ENCODE measurements around the gene SERINC3. TPM values are rescaled to one million over a fixed set of nuclear protein-coding genes. Genes with fewer than 3 reads are reported as not detected.

The SERINC3 gene
- polyA plus RNA-seq, 1 donor (not counting 4 experiments of a cell fraction or from before 2014, with no cell fraction given): 118 TPM

DNA sequence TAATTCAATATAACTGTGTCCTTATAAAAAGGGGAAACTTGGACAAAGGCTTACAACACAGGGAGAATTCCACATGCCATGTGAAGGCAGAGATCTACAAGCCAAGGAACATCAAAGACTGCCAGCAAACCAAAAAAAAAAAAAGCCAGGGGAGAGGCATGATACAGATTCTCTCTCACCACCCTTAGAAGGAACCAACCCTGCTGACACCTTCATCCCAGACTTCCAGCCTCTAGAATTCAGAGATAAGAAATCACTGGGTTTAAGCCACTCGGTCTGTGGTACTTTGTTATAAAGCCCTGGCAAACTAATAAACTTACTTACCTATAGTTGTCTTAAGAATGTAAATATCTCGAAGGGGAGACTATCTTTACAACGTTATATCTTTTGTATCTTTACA lies 4.4 kb downstream of the SERINC3 start:
- dilution Hi-C loops (cut with MboI; ENCODE audit: extremely low pct_ligation_motif_present, low sequenced_read_pairs): no loop called here
- Histone ChIP-seq H3K27ac (ENCODE audit: control insufficient read depth, insufficient read depth, low read length) (no peak overlapping the region), H3K4me1 (ENCODE audit: control insufficient read depth, extremely low read depth, insufficient read depth, low read length) (peaks cover 15% of the 10 kb centered on the region), H3K27me3 (ENCODE audit: control insufficient read depth, extremely low read depth, insufficient read depth, low read length) (no peaks in the 10 kb centered on the region), H3K36me3 (ENCODE audit: control insufficient read depth in 2 of 2, extremely low read depth in 1 of 2, insufficient read depth in 2 of 2, low read length in 2 of 2) (peaks cover 0 to 2% of the 10 kb centered on the region in 2 experiments), H4K20me1 (ENCODE audit: control insufficient read depth, extremely low read depth, insufficient read depth, low read length) (peaks cover 11% of the 10 kb centered on the region), H3K9me1 (ENCODE audit: control insufficient read depth, extremely low read depth, insufficient read depth, low read length) (peaks cover 5% of the 10 kb centered on the region), H3K9me3 (ENCODE audit: control insufficient read depth, low read depth, low read length) (no peaks in the 10 kb centered on the region), H3K4me3 (ENCODE audit: control insufficient read depth in 2 of 3, extremely low read depth in 1 of 3, insufficient read depth in 2 of 3, low read depth in 1 of 3, low read length in 3 of 3) (no peak overlapping the region), H3K79me2 (ENCODE audit: control insufficient read depth, insufficient read depth, low read length) (peaks cover 86% of the 10 kb centered on the region), H2AFZ (ENCODE audit: control insufficient read depth, low read length) (no peak overlapping the region), H3K9ac (ENCODE audit: control insufficient read depth, extremely low read depth, insufficient read depth, low read length) (no peak overlapping the region), H3K4me2 (ENCODE audit: control insufficient read depth, extremely low read depth, insufficient read depth, low read depth, low read length) (no peak overlapping the region)
- FAIRE-seq: no peak
- DNase-seq (ENCODE audit: low read depth, low spot score): no peak
- TF ChIP-seq, protein P1, sequence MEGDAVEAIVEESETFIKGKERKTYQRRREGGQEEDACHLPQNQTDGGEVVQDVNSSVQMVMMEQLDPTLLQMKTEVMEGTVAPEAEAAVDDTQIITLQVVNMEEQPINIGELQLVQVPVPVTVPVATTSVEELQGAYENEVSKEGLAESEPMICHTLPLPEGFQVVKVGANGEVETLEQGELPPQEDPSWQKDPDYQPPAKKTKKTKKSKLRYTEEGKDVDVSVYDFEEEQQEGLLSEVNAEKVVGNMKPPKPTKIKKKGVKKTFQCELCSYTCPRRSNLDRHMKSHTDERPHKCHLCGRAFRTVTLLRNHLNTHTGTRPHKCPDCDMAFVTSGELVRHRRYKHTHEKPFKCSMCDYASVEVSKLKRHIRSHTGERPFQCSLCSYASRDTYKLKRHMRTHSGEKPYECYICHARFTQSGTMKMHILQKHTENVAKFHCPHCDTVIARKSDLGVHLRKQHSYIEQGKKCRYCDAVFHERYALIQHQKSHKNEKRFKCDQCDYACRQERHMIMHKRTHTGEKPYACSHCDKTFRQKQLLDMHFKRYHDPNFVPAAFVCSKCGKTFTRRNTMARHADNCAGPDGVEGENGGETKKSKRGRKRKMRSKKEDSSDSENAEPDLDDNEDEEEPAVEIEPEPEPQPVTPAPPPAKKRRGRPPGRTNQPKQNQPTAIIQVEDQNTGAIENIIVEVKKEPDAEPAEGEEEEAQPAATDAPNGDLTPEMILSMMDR (optimal IDR thresholded peaks at IDR 0.05 in 1 of 3, IDR thresholded peaks at IDR 0.05 in 1 of 3, conservative IDR thresholded peaks at IDR 0.05 in 1 of 3; ENCODE audit: extremely low read depth in 1 of 3, insufficient read depth in 2 of 3, low read length in 3 of 3): no peak
- TF ChIP-seq EZH2 (IDR thresholded peaks at IDR 0.05; ENCODE audit: low read length): no peak

GRCh38 chr20:44516491-44516890 lies 5.4 kb downstream of the SERINC3 start:
- FAIRE-seq (no peak), DNase-seq (ENCODE audit: low read depth, low spot score) (no peak)
- no peaks in the 10 kb centered on the region for H3K27me3 ChIP-seq (ENCODE audit: control insufficient read depth, extremely low read depth, insufficient read depth, low read length)
- H3K9me1 ChIP-seq (ENCODE audit: control insufficient read depth, extremely low read depth, insufficient read depth, low read length): peaks cover 5% of the 10 kb centered on the region
- H3K79me2 ChIP-seq (ENCODE audit: control insufficient read depth, insufficient read depth, low read length): peaks cover 82% of the 10 kb centered on the region
- peaks cover 11% of the 10 kb centered on the region for H4K20me1 ChIP-seq (ENCODE audit: control insufficient read depth, extremely low read depth, insufficient read depth, low read length)
- no peak overlapping the region for H3K4me3 ChIP-seq (ENCODE audit: control insufficient read depth in 2 of 3, extremely low read depth in 1 of 3, insufficient read depth in 2 of 3, low read depth in 1 of 3, low read length in 3 of 3)
- no peaks in the 10 kb centered on the region for H3K9me3 ChIP-seq (ENCODE audit: control insufficient read depth, low read depth, low read length)
- peaks cover 10% of the 10 kb centered on the region for H3K4me1 ChIP-seq (ENCODE audit: control insufficient read depth, extremely low read depth, insufficient read depth, low read length)
- H2AFZ ChIP-seq (ENCODE audit: control insufficient read depth, low read length): no peak overlapping the region
- H3K27ac ChIP-seq (ENCODE audit: control insufficient read depth, insufficient read depth, low read length): no peak overlapping the region
- H3K36me3 ChIP-seq (ENCODE audit: control insufficient read depth in 2 of 2, extremely low read depth in 1 of 2, insufficient read depth in 2 of 2, low read length in 2 of 2): peaks cover 0 to 2% of the 10 kb centered on the region in 2 experiments
- dilution Hi-C loops (cut with MboI; ENCODE audit: extremely low pct_ligation_motif_present, low sequenced_read_pairs): no loop called here
- no peak overlapping the region for H3K9ac ChIP-seq (ENCODE audit: control insufficient read depth, extremely low read depth, insufficient read depth, low read length)
- TF ChIP-seq, protein P1 (optimal IDR thresholded peaks at IDR 0.05 in 1 of 3, IDR thresholded peaks at IDR 0.05 in 1 of 3, conservative IDR thresholded peaks at IDR 0.05 in 1 of 3; ENCODE audit: extremely low read depth in 1 of 3, insufficient read depth in 2 of 3, low read length in 3 of 3): no peak
- TF ChIP-seq EZH2 (IDR thresholded peaks at IDR 0.05; ENCODE audit: low read length): no peak
- no peak overlapping the region for H3K4me2 ChIP-seq (ENCODE audit: control insufficient read depth, extremely low read depth, insufficient read depth, low read depth, low read length)
